Stimulated activated CD8-positive, alpha-beta memory T cell treated with anti-CD3 and anti-CD28 coated beads, Interleukin-12 subunit alpha, Interleukin-12 subunit beta, amount 100 ng/mL, for 1 hour (primary cell): ENCODE data around the gene SEPTIN8.

ENCODE experiments used
- DNase-seq: peaks from one replicate; pipeline ENCODE4 v3.0.0-alpha.2; 2020; ENCODE audit warnings: low read depth

SEPTIN8 gene

DNA sequence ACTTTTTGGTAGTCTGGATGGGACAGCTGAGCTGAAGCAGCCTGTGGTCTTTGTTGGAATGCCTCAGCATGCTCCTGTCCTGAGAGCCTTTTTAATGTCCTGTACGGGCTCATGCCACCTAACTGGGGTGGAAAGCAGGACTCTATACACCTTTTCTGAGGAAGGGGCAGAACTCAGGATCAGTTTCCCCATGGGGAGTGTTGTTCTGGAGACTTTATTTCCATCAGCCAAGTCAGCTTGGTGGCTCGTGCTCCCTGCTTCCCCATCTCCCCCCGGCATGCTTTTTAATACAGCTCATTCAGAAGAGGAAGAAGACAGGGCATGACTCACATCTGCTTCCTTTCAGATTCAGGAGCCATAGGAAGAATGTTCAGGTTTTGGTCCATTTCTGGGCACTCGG lies 5.1 kb upstream of the SEPTIN8 start:
- DNase-seq: no peak

DNA sequence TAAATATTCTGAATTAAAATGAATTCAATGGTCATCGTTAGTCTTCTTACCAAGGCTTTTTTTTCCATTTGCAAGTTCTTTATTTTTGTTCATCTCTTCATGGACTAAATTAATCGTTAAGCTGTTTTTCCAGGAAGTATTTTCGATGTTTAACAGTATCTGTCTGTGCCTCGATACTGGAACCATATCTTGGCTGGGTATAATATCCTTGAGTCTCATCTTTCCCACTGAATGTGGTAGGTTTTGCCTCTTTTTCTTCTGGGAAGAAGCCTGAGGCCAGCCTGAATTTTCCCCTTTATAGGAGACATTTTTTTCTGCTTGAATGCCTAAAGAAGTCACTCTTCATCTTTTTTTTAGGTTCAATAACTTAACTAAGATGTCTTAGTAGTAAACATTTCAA lies 4.0 kb upstream of the SEPTIN8 start:
- DNase-seq: no peak

DNA sequence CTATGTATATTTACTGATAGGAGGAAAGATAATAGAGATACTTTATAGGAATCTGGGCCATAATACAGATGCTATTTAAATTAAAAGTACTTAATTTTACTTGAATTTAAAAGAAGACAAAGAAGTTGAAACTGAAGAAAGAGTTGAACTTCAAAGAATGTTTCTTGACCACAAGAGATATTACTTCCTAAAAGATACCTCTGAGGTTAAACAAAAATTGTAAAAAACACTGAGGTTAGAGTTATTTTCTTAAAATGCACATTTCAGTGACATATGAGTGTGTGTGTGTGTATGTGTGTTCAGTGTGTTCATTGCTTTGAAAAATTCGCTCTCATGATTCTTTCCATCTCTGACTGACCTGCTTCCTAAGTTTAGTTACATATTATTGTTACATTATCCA lies 3.5 kb upstream of the SEPTIN8 start:
- DNase-seq: no peak

GRCh38 chr5:132779961-132780360 lies 2.9 kb upstream of the SEPTIN8 start:
- no peak for DNase-seq

- no peak for DNase-seq
Observed at GRCh38 chr5:132778856-132779255, 1.8 kb upstream of the SEPTIN8 start.

GRCh38 chr5:132778129-132778528 lies 1.1 kb upstream of the SEPTIN8 start:
- DNase-seq: no peak

GRCh38 chr5:132776938-132777208 lies 166 bp downstream of the SEPTIN8 start:
- no peak for DNase-seq

GRCh38 chr5:132776131-132776937 lies 705 bp downstream of the SEPTIN8 start:
- no peak for DNase-seq

DNA sequence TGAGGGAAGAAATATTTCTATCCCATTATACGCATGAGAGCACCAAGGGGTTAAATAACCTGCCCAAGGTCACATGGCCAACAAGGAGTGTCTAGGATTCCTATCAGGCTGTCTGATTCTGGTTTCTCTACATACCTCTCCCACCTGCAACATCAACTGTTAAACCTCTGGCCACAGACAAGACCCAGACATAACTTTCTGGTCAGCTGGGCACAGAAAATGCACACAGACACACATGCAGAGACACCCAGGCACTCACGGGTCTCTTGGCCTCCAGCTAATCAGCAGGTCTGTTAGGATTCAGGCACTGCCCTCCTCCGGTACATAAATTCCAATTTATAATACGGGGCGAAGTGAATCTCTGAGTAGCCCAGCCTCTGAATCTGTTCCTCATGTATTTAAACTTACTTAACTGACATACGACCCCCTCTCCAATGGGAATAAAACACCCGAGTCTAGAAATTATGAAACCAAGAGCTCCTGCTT lies 1.5 kb downstream of the SEPTIN8 start:
- no peak for DNase-seq

- DNase-seq: no peak
Observed at GRCh38 chr5:132774896-132775295, 2.1 kb downstream of the SEPTIN8 start.

GRCh38 chr5:132774406-132774805 lies 2.6 kb downstream of the SEPTIN8 start:
- DNase-seq: no peak

DNA sequence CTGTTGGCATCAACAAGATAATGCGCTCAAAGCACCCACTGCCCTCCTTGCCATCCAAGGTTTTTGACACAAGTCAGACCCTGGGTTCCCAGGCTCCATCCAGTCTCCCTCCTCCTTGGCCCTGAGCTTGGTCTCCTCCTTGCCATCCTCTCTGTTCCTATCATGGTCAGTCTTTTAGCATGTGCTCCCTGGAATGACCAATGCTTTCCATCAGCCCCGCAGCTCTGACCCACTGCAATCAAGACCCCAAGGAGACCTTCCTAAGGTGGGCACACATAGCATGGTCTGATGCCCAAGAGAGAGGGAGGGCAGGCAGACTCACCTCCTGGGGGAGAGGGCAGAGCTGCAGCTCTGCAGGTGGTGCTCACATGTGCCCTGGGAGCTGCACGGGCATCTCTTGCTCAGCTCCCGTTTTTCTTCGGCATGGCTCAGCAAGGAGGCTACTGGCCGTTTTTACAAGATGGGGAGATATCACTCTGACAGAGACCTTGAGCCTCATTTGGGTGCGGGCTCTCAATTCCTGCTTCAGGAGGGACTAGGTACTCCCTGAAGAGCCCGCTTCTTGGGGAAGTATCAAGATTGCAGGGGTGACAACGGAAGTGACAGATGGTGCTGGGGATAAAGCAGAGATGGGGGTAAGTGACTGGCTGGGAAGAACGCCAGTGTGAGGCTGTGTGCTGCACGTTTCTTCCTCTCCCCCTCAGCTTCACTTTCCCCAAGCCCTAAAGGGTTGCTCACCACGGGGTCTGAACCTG lies 3.3 kb downstream of the SEPTIN8 start:
- no peak for DNase-seq

DNA sequence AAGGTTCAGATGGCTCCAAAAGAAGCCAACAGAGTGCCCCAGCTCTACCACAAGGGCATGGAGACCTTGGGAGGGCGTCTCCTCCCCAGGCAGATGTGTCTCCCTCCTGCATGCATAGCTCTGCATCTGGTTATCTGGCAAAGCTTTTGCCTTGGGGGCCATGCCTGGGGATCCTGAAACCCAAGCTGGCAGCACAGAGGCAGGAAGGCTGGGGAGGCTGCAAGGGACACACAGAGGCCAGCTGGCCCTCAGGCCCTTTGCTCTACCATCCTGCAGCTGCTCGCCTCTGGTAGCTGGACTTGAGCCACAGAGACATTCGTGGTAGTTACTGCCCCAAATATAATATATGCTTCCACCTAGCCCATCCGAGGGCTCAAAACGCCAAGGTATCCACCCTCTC lies 3.9 kb downstream of the SEPTIN8 start:
- no peak for DNase-seq

- DNase-seq: no peak
Observed at GRCh38 chr5:132772291-132773070, 4.6 kb downstream of the SEPTIN8 start.

DNA sequence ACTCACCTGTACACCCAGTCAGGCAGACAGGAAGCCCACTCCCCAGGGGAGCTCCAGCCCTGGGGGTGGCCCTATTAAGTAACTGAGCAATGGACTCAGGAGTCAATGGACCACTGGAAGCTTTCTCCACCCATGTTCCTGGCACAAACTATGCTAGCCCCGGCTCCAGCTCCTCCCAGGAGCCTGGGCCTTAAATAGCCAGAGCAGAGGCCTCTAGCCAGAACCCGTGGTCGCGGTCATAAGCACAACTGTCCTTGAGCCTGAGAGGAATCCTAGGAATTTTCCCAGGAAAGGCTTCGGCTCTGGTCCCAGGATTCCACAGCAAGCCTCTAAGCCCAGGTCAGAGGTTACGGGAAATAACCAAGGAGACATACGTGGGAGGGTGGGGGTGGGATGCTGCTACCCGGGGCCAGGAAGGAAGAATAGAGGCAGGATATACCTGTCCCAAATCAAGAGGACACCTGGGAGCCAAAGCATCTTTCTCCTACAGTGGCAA lies 5.5 kb downstream of the SEPTIN8 start:
- no peak for DNase-seq

GRCh38 chr5:132770476-132771159 lies 6.4 kb downstream of the SEPTIN8 start:
- no peak for DNase-seq

DNA sequence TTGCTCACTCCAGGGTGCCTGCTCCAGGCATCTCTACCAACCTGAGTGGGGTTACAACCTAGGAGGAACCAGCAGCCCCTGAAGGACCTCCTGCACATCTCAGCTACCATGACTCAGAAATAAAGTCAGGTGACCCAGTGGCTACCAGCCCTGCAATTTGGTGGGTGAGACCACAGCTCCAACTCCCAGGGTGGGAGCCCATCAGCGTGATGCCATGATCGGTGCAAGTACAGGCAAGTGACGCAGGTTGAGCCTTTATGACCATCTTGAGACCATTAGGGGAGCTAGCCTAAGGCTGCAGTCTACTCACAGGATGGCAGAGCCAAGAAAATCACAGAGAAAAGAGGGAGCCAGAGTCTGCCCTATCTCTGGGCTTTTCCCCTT lies 8.6 kb downstream of the SEPTIN8 start:
- DNase-seq: no peak

DNA sequence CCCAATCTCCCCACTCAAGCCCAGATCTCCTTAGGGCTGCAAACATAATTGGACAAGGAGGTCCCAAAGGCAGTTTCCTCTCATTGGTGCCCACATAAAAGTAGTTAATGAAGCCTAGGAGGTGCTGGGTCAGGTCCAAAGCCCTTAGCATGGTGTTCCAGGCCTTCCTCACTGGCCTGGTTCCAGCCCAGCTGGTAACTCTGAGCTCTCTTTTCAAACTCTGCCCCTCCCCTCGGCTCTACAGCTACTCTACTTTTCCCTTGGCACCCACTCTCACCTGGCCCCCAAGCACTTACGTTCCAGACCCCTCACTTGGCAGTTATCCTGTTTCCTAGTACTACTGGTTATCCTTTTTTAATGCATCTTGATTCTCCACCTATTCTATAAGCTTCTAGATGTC lies 9.9 kb downstream of the SEPTIN8 start:
- DNase-seq: no peak

- no peak for DNase-seq
Observed at GRCh38 chr5:132766806-132767055, 10.3 kb downstream of the SEPTIN8 start.

GRCh38 chr5:132766020-132766805 lies 10.8 kb downstream of the SEPTIN8 start:
- no peak for DNase-seq

- DNase-seq: no peak
Observed at GRCh38 chr5:132765311-132766019, 11.6 kb downstream of the SEPTIN8 start.
